ENCODE data around the gene SDC1.

Gene SDC1

DNA sequence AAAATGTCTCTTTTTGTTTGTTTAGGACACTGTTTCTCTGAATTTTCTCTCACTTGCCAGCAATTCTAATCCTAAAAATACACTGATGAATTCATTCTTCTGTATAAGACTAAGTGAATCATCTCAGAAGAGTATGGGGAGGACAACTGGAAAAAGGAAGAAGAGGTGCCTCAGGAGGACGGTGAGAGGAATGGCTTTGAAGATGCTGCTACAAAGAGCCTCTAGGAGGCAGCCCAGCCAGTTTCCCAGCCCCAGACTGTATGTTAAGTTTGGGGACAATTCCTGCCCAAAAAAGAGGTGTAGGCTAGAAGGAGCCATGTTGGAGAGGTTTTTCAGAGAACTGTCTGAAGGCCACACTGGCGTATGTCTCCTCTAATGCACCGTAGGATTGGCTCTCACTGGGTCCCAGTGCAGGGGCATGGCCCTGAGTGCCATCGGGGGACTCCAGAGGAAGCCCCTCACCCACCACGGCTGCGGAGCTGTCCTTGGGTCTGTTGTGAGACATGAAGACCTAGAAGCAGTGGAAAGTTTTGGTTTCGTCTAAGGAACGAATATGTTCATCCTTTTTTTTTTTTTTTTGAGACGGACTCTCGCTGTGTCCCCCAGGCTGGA lies 3.1 kb upstream of the SDC1 start:
- no peak for FAIRE-seq

DNA sequence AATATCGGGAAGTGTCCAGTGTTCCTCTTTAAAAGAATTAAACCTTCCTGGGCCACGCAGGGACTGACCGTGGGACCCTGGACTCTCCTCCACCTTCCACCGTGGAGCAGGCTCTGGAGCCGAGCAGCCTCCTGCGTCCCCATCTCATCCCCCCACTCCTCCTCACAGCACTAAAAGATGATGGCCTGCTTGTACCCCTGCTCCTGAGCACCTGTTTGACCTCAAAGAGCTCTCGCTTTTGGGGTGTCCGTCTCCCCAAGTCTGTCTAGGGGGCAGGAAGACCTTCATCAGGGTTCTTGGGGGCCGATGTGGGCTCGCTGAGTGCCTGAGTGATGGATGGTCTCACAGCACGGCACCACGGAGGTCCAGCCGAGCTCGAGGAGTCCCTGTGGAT lies 1.2 kb upstream of the SDC1 start:
- FAIRE-seq, result no peak

DNA sequence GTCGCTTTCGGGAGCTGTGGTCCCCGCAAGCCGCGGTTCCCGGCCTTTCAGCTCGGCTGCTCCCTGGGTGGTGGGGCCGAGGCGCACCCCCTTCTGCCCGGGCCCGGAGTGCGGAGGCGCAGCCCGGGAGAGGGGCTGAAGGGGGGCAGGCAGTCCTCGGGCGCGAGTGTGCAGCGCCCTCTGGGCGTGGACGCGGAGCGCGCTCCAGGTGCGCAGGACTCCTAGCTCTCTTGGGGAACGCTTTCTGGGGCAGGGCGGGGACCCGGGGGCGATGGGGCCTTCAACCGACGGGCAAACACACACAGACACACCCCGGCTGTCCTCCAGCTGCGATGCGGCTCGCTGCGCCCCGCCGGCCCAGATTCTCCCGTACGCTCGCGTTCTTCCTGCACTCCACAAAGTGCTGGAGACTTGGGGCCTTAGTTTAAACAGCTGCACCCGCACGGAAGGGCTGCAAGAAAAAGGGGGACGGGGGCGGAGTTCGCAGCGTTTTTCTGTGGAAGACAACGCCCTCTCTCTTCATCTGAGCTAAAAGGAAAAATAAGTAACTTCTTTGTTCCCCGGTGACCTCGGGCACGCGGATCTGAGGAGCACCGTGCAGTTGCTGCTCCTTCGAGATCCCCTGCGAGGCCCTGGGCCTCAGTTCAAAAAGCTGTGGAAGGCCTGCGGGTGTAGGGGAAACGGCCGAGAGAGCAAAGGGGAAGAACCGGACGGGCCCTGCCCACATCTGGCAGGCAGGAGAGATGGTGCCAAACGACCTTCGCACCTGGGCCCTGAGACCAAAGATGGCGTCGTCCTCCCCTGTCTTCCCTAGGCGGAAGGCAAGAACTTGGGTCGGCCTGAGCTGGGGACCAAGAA lies 593 bp upstream of the SDC1 start:
- no peak for FAIRE-seq

DNA sequence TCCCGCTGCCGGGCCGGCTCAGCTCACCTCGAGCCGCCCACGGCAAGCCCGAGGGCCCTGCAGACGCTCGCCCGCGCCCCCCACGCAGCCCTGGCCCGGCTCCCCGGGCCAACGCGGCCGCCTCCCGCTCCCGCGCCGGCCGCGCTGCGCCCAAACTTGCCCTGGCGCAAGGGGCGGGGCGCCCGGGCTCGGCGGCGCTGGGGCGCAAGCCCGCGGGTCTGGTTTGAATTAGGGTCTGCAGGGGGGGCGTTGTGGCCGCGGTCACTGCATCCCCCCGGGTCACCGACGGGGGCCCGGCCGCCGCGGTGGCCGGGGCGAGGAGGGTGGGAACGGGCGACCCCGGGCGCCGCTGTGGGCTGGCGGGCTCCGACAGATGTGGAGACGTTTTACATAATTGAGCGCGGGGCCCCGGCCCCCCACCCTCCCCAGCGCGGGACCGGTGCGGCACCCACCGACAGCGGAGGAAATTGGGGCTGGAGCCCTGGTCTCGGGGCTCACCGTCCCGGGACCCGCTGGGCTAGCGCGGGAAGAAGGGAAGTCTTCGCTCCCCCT lies 690 bp downstream of the SDC1 start:
- FAIRE-seq, result no peak

DNA sequence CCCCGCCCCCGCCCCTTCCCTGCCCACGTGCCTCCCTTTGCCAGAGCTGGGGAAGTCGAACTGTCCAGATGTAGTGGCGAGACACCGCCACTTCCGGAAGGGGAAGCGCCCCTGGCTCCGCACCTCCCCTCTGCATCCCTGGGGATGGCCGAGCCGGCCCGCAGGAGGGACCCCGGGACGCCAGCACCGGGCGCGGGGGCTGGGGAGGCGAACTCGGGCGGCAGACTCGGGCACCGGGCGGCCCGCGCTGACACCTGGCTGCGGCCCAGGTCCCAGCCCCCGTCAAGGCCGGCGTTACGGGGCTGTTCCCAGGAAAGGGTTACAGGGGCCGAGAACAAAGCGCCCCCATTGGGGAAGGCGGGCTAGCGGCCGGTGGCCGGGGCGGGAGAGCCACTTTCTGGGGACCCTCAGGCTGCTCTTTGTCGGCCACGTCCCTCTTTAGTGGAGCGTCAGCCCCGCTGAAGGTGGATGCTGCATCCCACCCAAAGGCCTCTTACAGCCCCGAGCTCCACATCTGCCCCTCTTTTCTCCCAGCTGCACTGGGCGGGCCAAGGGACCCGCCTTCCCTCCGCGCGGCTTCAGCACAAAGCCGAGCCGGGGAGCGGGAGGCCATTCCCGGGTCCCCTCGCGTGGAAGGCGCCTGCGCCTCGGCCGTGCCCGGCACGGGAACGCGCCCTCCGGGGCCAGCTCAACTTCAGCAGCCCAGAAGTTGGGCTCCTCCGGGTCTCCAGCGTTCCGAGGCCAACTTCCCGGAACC lies 1.3 kb downstream of the SDC1 start:
- no peak for FAIRE-seq

DNA sequence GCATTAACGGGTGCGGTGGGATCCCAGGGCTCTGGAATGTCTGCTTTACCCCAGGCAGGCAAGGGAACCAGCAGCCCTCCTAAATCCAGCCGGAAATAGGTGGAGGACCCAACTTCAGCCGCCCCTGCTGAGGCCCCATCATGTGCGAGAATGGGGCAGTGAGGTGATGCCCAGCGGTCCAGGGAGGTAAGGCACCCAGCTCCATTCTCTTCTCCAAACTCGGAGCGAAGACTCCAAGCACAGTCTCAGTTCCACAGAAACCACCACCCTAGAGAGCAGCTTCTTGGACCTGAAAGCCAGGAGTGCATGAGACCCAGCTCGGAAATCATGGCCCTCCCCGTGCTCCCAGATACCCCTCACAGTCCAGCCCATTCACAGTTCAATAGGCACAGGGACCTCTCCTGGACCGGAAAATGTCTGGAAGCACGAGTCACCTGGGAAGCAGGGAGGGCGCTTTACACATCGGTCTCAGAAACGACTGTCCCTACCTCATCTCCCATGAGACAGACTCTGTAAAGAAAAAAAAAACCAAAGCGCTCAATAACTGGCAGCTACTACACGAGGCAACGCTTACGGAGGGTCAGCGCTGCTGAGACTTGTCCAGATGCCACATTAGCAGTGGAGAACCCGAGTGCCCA lies 2.0 kb downstream of the SDC1 start:
- FAIRE-seq, result no peak

DNA sequence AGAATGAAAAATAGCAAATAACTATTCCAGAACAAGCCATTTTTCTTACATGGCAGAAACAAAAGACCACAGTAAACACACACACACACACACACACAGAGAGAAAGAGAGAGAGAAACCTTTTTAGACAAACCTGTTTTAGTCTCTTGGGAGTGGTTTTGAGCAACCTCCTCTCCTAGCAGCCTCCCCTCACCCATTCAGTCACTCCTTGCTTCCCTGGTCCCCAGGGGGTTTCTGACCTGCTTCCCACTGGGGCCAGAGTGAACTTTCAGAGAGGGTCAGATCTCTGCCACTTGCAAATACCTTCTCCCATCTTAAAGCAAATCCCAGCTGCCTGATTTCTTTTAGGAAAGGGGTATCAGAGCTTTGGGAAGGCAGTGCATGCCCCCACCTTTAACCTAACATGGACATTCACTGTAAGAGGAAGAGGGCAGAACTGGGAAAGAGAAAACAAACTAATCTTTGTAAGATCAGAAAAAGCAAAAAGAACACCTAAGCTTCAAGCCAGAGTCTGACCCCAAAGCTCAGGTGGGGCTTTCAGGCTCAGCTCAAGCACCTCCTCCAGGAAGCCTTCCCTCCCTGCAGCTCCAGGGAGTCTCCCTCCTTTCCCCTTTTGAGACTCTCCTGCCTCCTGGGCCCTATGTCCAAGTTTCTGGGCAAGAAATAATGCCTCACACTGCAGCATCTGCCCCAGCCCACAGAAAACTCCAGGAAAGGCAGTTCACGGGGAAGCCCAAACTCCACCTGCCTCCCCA lies 2.7 kb downstream of the SDC1 start:
- no peak for FAIRE-seq

DNA sequence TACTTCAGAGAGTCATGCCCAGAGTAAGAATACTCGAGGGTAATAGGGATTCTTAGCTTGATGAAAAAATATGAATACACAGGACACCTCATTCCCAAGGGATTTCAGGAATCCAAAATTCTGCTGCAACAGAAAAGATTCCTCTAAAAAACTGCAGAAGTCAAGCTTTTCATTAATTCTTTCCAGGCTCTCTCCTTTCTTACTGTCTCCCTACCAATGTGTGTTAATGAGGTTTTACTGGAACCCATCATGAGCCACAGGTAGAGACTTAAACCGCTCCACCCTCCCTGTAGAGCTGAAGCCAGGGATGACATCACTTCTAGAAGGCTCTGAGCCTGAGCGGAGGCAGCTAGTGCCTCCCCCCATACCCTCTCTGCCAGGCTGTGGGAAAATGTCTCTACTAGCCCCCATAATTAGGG lies 3.4 kb downstream of the SDC1 start:
- no peak for FAIRE-seq

DNA sequence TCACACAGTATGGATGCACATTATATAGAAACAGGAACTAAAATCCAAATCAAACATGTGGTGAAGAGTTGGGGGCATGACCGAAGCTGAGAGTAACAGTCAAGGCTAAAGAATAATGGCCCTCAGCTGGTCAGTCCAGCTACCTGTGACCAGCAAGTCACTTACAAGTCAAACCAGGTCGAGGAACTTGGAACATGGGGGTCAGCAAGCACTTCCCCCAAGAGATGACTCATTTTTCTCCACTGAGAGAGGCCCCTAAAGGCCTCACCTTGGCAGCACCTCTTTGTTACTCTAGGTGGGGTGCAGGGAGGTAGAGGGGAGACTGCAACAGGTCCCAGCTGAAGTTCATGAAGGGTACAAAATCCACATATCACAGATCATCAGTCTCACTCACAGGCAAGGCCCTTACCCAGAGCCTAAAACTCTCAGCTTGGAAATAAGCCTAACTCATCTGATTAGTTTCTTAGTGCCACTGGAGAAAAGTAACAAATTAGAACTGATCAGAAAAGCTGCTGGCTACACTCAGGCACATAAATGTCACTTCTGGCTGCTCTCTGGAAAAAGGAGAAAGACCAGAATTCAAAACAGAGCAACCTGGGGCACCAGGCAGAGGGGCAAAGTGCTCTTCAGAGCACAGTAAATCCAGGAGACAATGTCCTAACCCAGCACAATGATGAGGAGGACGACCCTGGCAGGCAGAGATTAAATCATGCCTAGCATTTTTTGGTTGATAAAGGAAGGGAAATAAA lies 4.0 kb downstream of the SDC1 start:
- no peak for FAIRE-seq

DNA sequence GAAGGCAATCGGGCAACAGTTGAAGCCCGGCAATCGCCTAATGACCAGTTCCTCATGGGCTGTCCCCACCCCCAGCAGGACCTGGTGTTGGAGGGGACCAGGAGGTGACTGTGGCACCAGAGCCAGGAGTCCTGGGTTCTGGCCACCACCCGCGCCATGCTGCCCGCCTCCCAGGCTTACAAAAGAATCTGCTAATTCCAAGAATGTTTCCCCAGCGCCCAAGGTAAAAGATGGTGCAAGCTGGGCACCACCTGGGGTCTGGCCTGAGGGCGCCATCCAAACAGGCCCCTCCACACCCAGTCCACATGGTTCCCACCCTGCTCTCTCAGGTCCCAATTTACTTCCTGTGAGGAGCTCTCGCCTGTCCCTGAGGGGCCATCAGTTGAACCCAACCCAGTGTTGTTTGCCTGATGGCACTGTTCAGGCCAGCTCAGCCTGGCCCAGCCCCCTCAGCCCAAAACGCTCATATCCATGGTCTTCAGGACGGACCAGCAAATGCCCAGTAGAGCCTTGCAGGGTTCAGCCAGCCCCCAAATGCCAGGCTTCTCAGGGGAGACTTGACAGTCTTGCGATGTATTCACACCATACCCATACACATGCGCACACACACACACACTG lies 5.1 kb downstream of the SDC1 start:
- no peak for FAIRE-seq

DNA sequence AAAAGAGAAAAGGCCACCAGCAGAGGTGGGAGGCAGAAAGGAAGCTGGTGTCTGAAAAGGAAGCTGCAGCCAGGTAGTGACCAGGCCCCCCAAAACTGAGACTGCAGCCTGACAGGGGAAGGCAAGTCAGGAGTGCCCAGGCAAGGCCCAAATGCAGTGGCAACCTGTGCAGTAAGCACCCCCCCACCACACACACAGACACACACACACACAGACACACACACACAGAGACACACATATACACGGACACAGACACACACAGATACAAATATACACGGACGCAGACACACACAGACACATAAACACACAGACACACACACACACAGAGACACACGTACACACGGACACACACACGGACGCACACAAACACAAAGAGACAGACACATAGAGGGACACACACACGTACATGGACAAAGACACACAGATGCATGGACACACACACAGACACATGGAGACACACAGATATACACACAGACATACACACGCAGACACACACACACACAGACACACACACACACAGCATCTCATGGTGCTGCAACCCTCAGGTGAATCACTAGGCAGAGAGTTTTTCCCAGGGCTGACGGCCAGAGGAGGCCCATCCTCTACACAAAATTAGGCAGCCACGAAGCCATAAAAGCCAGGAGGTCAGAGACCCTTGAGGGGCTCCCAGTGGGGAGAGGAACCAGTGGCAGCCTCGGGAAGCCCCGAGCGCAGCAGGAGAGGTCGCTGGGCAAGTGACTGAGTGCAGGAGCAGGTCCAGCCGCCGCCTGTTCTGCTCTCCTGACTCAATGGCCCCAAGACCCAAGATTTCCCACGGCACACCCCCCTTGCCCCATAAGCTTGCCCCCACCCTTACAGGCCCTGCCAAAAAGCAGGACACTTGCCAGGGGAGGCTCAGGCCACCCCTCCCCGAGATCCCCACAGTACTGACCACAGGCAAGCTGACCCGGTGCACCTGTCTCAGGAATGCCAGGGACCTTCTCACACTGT lies 6.3 kb downstream of the SDC1 start:
- no peak for FAIRE-seq

DNA sequence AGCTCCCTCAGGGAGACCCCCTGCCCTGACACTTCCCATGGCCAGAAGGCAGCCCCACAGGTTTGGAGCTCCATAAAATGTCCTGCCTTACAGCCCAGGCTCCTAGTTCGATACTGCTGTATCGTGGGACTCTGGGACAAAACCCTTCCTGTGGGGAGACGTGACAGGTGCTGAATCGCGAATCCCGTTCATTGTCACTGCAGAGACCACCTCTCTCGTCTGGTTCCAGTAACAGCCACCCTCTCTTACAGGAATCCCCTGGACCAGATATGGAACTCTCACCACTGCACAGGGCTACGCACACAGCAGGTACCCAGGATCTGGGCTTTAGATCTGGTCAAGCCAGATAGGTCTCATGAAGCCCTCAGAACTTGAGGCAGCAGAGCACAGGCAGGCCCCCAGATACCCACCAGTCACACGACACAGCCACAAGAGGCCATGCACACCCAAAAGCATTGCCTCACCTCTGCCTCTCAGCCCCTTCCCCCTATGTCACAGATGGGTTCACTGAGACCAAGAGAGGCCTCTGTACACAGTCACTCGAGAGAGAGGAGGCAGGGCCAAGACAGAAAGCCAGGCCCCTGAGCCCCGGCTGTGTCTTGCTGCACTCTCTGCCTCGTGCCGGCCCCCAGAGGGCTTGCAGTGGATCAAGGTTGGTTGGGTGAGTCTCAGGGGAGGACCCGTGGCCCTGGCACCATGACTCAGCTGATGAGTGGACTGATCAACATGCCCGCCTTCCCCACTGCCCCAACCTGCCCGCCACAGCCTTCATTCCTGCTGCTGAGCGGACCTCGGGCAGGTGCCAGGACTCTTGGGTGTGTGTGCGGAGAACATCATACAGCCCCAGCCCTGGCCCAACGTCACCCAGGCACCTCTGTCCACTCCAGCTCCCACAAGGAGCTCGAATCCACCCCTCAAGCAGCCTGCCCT lies 7.6 kb downstream of the SDC1 start:
- no peak for FAIRE-seq

DNA sequence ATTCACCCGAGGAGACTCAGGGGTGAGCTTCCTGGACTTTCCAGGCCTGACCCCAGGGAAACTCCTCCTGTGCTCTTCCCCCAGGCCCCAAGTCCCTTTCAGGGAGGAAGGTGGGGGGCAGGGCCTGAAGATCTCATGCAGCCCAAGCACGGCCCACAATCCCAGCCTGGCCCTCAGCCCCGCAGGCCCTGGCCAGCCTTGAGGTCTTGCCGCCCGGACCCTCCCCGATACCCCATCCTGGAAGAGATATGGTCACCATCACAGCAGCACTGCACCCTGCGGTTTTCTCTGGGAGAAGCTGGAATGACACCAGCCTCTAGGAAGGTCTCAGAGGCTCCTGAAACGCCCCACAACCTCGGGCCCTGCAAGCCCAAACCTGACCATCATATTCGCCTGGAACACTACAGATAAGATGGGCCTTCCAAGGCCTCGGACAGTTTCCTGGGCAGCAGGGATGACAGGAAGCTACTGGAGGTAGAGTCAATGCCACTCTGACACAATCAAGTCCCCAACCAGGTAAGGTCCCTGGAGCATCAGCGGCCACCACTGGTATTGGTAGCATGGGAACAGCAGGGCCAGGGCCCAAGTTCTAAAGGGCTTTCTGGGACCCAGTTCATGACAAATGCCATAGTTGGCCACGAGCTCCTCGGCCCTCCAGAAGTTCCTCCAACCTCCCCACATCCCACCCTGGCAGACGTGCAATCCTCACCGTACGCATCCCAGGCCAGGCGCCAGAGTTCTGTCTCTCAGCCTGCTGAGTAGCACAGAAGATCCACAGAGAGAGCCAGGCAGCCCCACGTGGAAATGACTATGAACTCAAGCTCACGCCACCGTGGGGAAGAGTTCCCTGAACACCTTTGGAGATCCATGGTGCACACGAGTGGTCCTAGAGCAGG lies 8.6 kb downstream of the SDC1 start:
- FAIRE-seq, result no peak

DNA sequence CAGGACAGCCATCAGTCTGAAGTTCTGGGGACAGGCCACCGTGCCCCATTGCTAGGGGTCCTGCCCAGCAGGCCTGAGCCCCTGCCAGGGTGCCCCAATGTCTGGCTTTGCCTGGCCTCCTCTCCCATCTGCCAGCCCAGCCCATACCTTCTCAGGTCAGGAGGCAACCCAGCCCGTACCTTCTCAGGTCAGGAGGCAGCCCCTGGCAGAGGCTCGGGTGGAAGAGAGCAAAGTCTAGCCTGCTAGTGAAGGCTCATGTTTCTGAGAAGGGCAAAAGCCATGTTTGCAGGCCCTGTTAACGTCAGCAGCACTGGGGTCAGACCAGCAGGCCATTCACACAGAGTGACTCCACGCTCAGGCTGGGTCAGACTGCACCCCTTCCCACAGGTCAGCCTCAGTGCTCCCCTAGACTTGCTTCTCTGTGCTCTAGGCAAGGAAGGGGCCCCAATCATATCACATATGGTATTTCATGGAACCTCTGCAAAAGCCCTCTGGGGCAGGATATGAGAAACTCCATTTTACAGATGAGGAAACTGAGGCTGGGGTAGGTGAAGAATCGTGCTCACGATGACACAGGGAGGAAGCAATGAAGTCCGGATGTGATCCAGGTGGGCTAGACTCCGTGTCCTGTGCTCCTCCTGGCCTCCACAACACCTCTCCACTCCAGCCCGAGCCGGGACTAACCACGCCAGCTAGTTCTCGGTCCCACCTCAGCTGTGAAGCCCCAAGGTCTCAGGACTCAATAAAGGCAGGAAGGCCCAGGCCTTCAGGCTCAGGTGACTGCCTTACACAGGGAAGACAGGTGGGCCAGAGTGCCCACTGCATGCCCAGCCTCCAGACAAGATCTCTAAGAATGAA lies 9.5 kb downstream of the SDC1 start:
- no peak for FAIRE-seq

DNA sequence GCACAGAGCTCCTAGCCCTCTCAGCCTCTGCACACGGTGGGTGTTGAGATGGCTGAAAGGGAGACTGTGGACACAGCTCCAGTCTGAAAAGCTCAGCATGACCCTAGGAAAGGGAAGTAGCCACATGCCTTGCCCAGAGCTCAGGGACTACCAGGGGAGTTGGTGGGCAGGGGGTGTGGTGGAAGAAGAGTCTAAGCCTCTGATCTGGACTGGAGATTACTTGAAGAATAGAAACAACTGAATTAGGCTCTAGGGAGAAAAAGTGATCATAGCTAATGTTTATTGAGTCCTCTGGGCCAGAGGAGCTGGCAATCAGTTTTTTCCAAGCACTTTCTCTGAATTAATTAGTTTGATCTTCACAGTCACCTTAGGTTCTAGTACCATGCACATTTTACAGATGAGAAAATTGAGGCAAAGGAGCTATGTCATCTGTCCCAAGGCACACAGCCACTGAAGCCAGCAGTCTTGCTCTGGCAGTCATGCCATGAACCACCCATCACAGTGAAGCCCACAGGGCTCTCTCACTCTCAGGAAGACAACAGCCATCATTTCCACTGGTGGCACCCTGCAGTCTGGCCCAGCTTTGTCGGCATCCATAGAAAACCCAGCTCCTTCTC lies 10.3 kb downstream of the SDC1 start:
- no peak for FAIRE-seq

Data from endometrium (tissue), 2 donors.